BLaER1 treated with 17β-estradiol and CSF1 and Interleukin-3, amounts not matched to agents 10 nM and 100 nM (cell line): ENCODE data around the gene AVPR1B.
A peak's percentile ranks its signal among the peaks of the same experiment; 100 is the strongest.

Experiments used
- H3K27ac ChIP-seq, 11 experiments: shearing (Covaris generic); formaldehyde crosslinking; 2 replicates each; pipeline ENCODE4 v1.8.1; 2022
- H3K27me3 ChIP-seq, 11 experiments: shearing (Covaris generic); formaldehyde crosslinking; 2 replicates each; pipeline ENCODE4 v1.8.1; 2022
- H3K36me3 ChIP-seq, 11 experiments: shearing (Covaris generic); formaldehyde crosslinking; 2 replicates each; pipeline ENCODE4 v1.8.1; 2022
- H3K4me1 ChIP-seq, 10 experiments: shearing (Covaris generic); formaldehyde crosslinking; 2 replicates each; pipeline ENCODE4 v1.8.1; 2022
- H3K4me2 ChIP-seq, 11 experiments: shearing (Covaris generic); formaldehyde crosslinking; 2 replicates each; pipeline ENCODE4 v1.8.1; 2022
- H3K4me3 ChIP-seq, 10 experiments: shearing (Covaris generic); formaldehyde crosslinking; 2 replicates each; pipeline ENCODE4 v1.8.1; 2022
- H3K9ac ChIP-seq, 11 experiments: shearing (Covaris generic); formaldehyde crosslinking; 2 replicates each; pipeline ENCODE4 v1.8.1; 2022
- H3K9me3 ChIP-seq, 11 experiments: shearing (Covaris generic); formaldehyde crosslinking; replicated peaks in 1 of 11; 2 replicates each; pipeline ENCODE4 v1.8.1; 2022
- H4K20me1 ChIP-seq, 11 experiments: shearing (Covaris generic); formaldehyde crosslinking; 2 replicates each; pipeline ENCODE4 v1.8.1; 2022
- Cebpa-rat ChIP-seq, 11 experiments: shearing (Covaris generic); IDR thresholded peaks; 2 replicates each; pipeline ENCODE4 v1.8.1; 2022

AVPR1B gene

DNA sequence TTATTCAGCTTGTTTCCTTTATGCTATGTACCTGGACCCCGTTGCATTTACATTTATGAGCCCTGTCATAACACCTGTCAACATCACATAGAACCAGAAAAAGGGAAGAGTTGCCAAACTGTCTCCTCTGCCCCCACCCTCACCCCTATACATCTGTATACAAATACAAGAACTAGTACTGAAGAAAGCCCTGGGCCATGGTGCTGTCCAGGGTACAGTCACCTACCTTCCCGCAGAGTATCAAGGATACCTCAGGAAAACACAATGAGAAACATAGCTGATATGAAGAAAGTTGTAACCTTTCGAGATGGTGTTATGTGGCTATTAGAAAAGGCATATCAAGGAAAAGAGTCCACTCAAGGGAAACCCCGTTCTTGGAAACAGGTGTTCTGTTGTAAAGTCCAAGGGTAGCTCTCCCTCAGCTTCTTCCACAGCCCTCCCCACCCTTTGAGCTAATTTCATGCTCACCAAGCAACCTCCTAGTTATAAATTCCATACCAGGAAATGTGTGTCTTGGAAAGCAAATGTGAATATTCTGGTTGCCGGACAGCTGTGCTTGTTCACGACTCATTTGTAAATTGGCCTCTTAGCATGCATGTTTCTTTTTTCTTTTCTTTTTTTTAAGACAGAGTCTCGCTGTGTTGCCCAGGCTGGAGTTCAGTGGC, 16.7 kb upstream of the AVPR1B start:
- H3K4me2 ChIP-seq: no peak overlapping the region
- TF ChIP-seq Cebpa-rat (IDR thresholded peaks at IDR 0.05): no peak
- H3K27me3 ChIP-seq: no peaks in the 10 kb centered on the region
- H3K36me3 ChIP-seq: no peaks in the 10 kb centered on the region
- peaks cover 0 to 25% (median 21%) of the 10 kb centered on the region in 10 experiments; a peak in 17 of 20 replicates for H3K4me1 ChIP-seq
- H3K9ac ChIP-seq: no peak overlapping the region
- H3K27ac ChIP-seq: no peak overlapping the region
- no peaks in the 10 kb centered on the region; a peak in 1 of 22 replicates for H3K9me3 ChIP-seq
- no peaks in the 10 kb centered on the region for H4K20me1 ChIP-seq
- no peak overlapping the region for H3K4me3 ChIP-seq

- H3K9me3 ChIP-seq: no peaks in the 10 kb centered on the region
- no peak overlapping the region for H3K4me2 ChIP-seq
- H3K4me3 ChIP-seq: no peak overlapping the region
- no peak overlapping the region for H3K9ac ChIP-seq
- H3K27ac ChIP-seq: no peak overlapping the region
- no peaks in the 10 kb centered on the region for H4K20me1 ChIP-seq
- no peaks in the 10 kb centered on the region for H3K36me3 ChIP-seq
- peaks cover 0 to 16% (median 15%) of the 10 kb centered on the region in 10 experiments; a peak in 17 of 20 replicates for H3K4me1 ChIP-seq
- no peak for TF ChIP-seq Cebpa-rat (IDR thresholded peaks at IDR 0.05)
- H3K27me3 ChIP-seq: no peaks in the 10 kb centered on the region
Measured at GRCh38 chr1:206131037-206131436, 13.8 kb upstream of the AVPR1B start.

GRCh38 chr1:206128196-206128595, 11.0 kb upstream of the AVPR1B start:
- Histone ChIP-seq H3K4me1 (no peaks in the 10 kb centered on the region), H3K4me3 (no peak overlapping the region), H3K9ac (no peak overlapping the region), H3K27ac (no peak overlapping the region), H3K27me3 (no peaks in the 10 kb centered on the region), H3K9me3 (peaks cover 0 to 6% (median 0%) of the 10 kb centered on the region in 11 experiments; a peak in 2 of 22 replicates), H3K4me2 (peak overlapping the region in 1 of 11 experiments; percentile 1; a peak in 1 of 22 replicates), H4K20me1 (no peaks in the 10 kb centered on the region), H3K36me3 (no peaks in the 10 kb centered on the region)
- TF ChIP-seq Cebpa-rat (IDR thresholded peaks at IDR 0.05): no peak

GRCh38 chr1:206127336-206127735, 10.1 kb upstream of the AVPR1B start:
- Histone ChIP-seq H3K4me3 (no peak overlapping the region), H3K9ac (no peak overlapping the region), H4K20me1 (no peaks in the 10 kb centered on the region), H3K9me3 (peaks cover 0 to 7% (median under 1%) of the 10 kb centered on the region in 11 experiments; a peak in 8 of 22 replicates), H3K27ac (no peak overlapping the region), H3K4me1 (no peaks in the 10 kb centered on the region), H3K4me2 (no peak overlapping the region), H3K36me3 (no peaks in the 10 kb centered on the region), H3K27me3 (no peaks in the 10 kb centered on the region)
- TF ChIP-seq Cebpa-rat (IDR thresholded peaks at IDR 0.05): no peak

- H4K20me1 ChIP-seq: no peaks in the 10 kb centered on the region
- no peaks in the 10 kb centered on the region for H3K27me3 ChIP-seq
- peaks cover 17 to 26% (median 20%) of the 10 kb centered on the region in 11 experiments for H3K9me3 ChIP-seq
- H3K4me3 ChIP-seq: no peak overlapping the region
- H3K36me3 ChIP-seq: no peaks in the 10 kb centered on the region
- H3K9ac ChIP-seq: no peak overlapping the region
- no peak overlapping the region for H3K27ac ChIP-seq
- no peaks in the 10 kb centered on the region for H3K4me1 ChIP-seq
- no peak for TF ChIP-seq Cebpa-rat (IDR thresholded peaks at IDR 0.05)
- H3K4me2 ChIP-seq: no peak overlapping the region
Measured at GRCh38 chr1:206125346-206125745, 8.2 kb upstream of the AVPR1B start.

- H3K4me2 ChIP-seq: no peak overlapping the region
- no peak overlapping the region for H3K27ac ChIP-seq
- H4K20me1 ChIP-seq: no peaks in the 10 kb centered on the region; a peak in 2 of 22 replicates
- H3K9me3 ChIP-seq: peaks cover 17 to 28% (median 21%) of the 10 kb centered on the region in 11 experiments
- H3K9ac ChIP-seq: no peak overlapping the region
- H3K36me3 ChIP-seq: no peaks in the 10 kb centered on the region
- H3K27me3 ChIP-seq: peaks cover 15 to 21% (median 17%) of the 10 kb centered on the region in 11 experiments
- H3K4me1 ChIP-seq: peaks cover 3 to 4% (median 3%) of the 10 kb centered on the region in 10 experiments; a peak in 18 of 20 replicates
- H3K4me3 ChIP-seq: no peak overlapping the region
- no peak for TF ChIP-seq Cebpa-rat (IDR thresholded peaks at IDR 0.05)
Measured at GRCh38 chr1:206122686-206123085, 5.5 kb upstream of the AVPR1B start.

GRCh38 chr1:206121269-206121668, 4.1 kb upstream of the AVPR1B start:
- no peak for TF ChIP-seq Cebpa-rat (IDR thresholded peaks at IDR 0.05)
- H3K9me3 ChIP-seq: peaks cover 17 to 28% (median 21%) of the 10 kb centered on the region in 11 experiments
- H4K20me1 ChIP-seq: no peaks in the 10 kb centered on the region; a peak in 3 of 22 replicates
- H3K4me3 ChIP-seq: no peak overlapping the region
- peaks cover 29 to 35% (median 31%) of the 10 kb centered on the region in 11 experiments for H3K27me3 ChIP-seq
- H3K36me3 ChIP-seq: no peaks in the 10 kb centered on the region
- H3K27ac ChIP-seq: no peak overlapping the region
- no peak overlapping the region for H3K4me2 ChIP-seq
- no peak overlapping the region for H3K9ac ChIP-seq
- H3K4me1 ChIP-seq: peaks cover 9 to 13% (median 12%) of the 10 kb centered on the region in 10 experiments; a peak in 18 of 20 replicates

- no peak overlapping the region for H3K27ac ChIP-seq
- TF ChIP-seq Cebpa-rat (IDR thresholded peaks at IDR 0.05): no peak
- no peaks in the 10 kb centered on the region for H3K36me3 ChIP-seq
- H3K9ac ChIP-seq: no peak overlapping the region
- peaks cover 31 to 41% (median 39%) of the 10 kb centered on the region in 11 experiments for H3K27me3 ChIP-seq
- no peaks in the 10 kb centered on the region; a peak in 3 of 22 replicates for H4K20me1 ChIP-seq
- H3K4me1 ChIP-seq: peaks cover 9 to 13% (median 12%) of the 10 kb centered on the region in 10 experiments; a peak in 18 of 20 replicates
- no peak overlapping the region for H3K4me2 ChIP-seq
- no peak overlapping the region for H3K4me3 ChIP-seq
- H3K9me3 ChIP-seq: peaks cover 17 to 28% (median 21%) of the 10 kb centered on the region in 11 experiments
Measured at GRCh38 chr1:206120406-206120805, 3.2 kb upstream of the AVPR1B start.

DNA sequence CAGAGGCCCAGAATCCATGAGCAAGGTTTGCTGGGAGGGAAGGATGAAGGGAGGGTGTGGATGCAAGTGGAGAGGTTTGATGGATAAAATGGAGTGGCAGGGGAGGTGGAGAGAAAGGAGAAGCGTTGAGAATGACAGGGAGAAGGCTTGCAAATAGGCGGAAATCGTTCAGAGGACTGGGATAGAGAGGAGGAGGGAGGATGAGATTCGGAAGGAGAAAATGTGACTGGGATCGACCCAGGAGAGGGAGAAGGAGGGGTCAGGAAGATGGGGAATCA, 376 bp downstream of the AVPR1B start:
- Histone ChIP-seq H3K4me2 (peak overlapping the region; percentile 85 to 99 (median 92); a peak in 21 of 22 replicates), H3K9me3 (peaks cover 12 to 20% (median 14%) of the 10 kb centered on the region in 11 experiments; a peak in 21 of 22 replicates), H3K4me3 (peak overlapping the region in 6 of 10 experiments; percentile 45 to 68 (median 58); a peak in 8 of 20 replicates), H4K20me1 (no peaks in the 10 kb centered on the region; a peak in 3 of 22 replicates), H3K27ac (no peak overlapping the region), H3K27me3 (peaks cover 33 to 49% (median 41%) of the 10 kb centered on the region in 11 experiments), H3K9ac (peak overlapping the region in 5 of 11 experiments; percentile 45 to 57 (median 54); a peak in 4 of 22 replicates), H3K4me1 (peaks cover 9 to 13% (median 12%) of the 10 kb centered on the region in 10 experiments; a peak in 18 of 20 replicates), H3K36me3 (no peaks in the 10 kb centered on the region)
- TF ChIP-seq Cebpa-rat (IDR thresholded peaks at IDR 0.05): no peak
